Testis (tissue), 3 donors: ENCODE results near the gene CREB3L1. TPM values are rescaled to one million over a fixed set of nuclear protein-coding genes. Genes with fewer than 3 reads are reported as not detected.

Source experiments
- DNase-seq: peaks from one replicate; pipeline ENCODE4 v3.0.0-alpha.2; 2019
- H3K27ac ChIP-seq, 2 donors: fragments of 200-600 bp; sonication (generic); one replicate each; pipeline ENCODE4 v1.5.1; 2019
- H3K27me3 ChIP-seq: fragments of 200-600 bp; sonication (generic); one replicate; pipeline ENCODE4 v1.5.1; 2019
- H3K36me3 ChIP-seq: fragments of 200-600 bp; sonication (generic); one replicate; pipeline ENCODE4 v1.5.1; 2017; ENCODE audit warnings: low read depth; ENCODE audit errors: missing control alignments
- H3K4me1 ChIP-seq: fragments of 200-600 bp; sonication (generic); one replicate; pipeline ENCODE4 v1.5.1; 2019
- H3K4me3 ChIP-seq, 2 donors: fragments of 200-600 bp; sonication (generic); one replicate each; pipeline ENCODE4 v1.5.1; 2017 to 2019
- H3K9me3 ChIP-seq: fragments of 200-600 bp; sonication (generic); one replicate; pipeline ENCODE4 v1.5.1; 2017
- POLR2A ChIP-seq: fragments of 450-650 bp; IDR thresholded peaks from one replicate; pipeline ENCODE4 v1.6.1; 2017; ENCODE audit warnings: antibody characterized with exemption, mild to moderate bottlenecking, moderate library complexity
- WGBS, 2 donors: methylation state at CpG; one replicate each; pipeline ENCODE4 v1.1.5; 2018; 5-methylcytosine and 5-hydroxymethylcytosine counted together
- intact Hi-C: fragments of 100-400 bp; cut with DNase I; formaldehyde crosslinking; loops from one replicate; pipeline ENCODE4 v1.15.1; 2023; ENCODE audit warnings: low total_unique reads
- polyA plus RNA-seq: library from polyadenylated mRNA; stranded (reverse); fragments of 350-450 nt; fragmentation: Illumina TruSeq; extraction: RNeasy Lipid Tissue Mini Kit (QIAGEN cat#74804); gene quantifications from one replicate; pipeline ENCODE4 v1.2.3, GENCODE V29; 2014; ENCODE audit warnings: low read depth, low replicate concordance; ENCODE audit not compliant: insufficient read depth
- total RNA-seq, 2 donors: library from RNA; depleted of rRNA; stranded (reverse); fragments of >200 nt; gene quantifications; one replicate each; pipeline ENCODE4 v1.2.3, GENCODE V29; 2016
- TF ChIP-seq, protein P1 (sequence below), 3 experiments: fragments of 450-650 bp in 2 of 3; fragments of 200-600 bp in 1 of 3; sonication (generic) in 1 of 3; IDR thresholded peaks; one replicate each; pipeline ENCODE4 v1.5.1; 2016 to 2019; ENCODE audit warnings: antibody characterized with exemption in 3 of 3, mild to moderate bottlenecking in 2 of 3, moderate library complexity in 1 of 3

CREB3L1 gene
- total and polyA plus RNA-seq, 3 donors from 2014 or later, result 5.2 to 19.2 (median 8.1) TPM

DNA sequence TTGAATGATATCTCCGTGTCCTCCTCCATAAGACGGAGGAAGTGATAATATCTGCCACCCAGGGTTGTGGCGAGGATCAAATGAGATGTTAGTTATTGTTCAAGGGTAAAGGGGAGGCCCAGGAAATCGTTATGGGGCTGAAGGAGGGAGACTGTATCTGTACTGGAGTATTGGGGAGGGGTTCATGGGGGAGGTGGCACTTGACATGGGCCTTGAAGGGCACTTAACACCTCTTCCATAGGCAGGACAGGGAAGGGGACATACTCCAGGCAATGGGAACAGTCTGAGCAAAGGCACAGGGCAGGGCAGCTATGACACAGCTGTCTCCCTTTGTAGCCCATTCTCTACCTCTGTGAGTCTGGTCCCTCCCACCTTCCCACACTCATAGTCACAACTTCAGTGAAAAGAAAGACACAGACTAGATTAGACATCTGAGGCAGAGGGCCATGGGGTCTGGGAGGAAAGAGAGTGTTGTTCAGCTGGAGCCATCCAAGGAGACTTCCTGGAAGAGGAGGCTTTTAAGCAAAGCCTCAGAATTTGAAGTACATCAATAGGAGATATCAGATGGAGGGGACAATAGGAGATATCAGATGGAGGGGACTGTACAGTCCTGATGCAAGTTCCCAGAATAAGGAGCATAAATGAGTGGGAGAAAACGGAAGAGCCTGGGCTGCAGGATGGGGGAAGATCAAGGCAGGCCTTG is 54.0 kb downstream of the CREB3L1 start:
- 57 to 65% methylated on average over 5 of the region's 5 CpGs for WGBS, 2 donors
- Histone ChIP-seq H3K27ac (no peak overlapping the region), H3K36me3 (no peaks in the 10 kb centered on the region), H3K4me3 (no peak overlapping the region), H3K9me3 (no peaks in the 10 kb centered on the region), H3K27me3 (no peaks in the 10 kb centered on the region), H3K4me1 (peaks cover 5% of the 10 kb centered on the region)
- intact Hi-C loops, result no loop called here
- no peak for DNase-seq
- TF ChIP-seq, protein P1, sequence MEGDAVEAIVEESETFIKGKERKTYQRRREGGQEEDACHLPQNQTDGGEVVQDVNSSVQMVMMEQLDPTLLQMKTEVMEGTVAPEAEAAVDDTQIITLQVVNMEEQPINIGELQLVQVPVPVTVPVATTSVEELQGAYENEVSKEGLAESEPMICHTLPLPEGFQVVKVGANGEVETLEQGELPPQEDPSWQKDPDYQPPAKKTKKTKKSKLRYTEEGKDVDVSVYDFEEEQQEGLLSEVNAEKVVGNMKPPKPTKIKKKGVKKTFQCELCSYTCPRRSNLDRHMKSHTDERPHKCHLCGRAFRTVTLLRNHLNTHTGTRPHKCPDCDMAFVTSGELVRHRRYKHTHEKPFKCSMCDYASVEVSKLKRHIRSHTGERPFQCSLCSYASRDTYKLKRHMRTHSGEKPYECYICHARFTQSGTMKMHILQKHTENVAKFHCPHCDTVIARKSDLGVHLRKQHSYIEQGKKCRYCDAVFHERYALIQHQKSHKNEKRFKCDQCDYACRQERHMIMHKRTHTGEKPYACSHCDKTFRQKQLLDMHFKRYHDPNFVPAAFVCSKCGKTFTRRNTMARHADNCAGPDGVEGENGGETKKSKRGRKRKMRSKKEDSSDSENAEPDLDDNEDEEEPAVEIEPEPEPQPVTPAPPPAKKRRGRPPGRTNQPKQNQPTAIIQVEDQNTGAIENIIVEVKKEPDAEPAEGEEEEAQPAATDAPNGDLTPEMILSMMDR (IDR thresholded peaks at IDR 0.05), result no peak
- TF ChIP-seq POLR2A, result no peak

DNA sequence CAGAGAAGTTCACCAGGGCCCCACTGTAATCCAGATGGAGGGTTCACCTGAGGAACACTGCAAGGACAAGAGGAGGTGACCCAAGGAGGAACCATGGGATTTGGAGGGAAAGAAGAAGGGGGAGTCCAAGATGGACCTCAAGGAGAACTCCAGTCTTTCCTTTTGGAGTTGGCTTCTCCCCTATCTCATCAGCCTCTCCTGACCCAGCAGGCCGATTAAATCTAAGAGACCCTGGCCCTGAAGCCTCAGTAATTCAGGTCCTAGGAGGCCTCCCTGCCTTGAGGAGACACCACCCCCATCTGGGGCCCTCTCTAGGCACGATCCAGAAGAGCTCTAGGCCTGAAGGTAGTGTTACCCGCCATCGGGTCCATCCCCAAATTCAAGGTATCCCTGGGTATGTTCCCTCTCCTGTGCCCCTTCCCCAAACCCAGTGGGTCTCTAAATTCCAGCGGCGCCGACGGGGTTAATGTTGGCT is 54.7 kb downstream of the CREB3L1 start:
- no peaks in the 10 kb centered on the region for H3K9me3 ChIP-seq
- H3K27ac ChIP-seq, result no peak overlapping the region
- no peak for DNase-seq
- no peaks in the 10 kb centered on the region for H3K27me3 ChIP-seq
- no peak for TF ChIP-seq POLR2A
- TF ChIP-seq, protein P1 (IDR thresholded peaks at IDR 0.05), result no peak
- H3K4me3 ChIP-seq, result peak overlapping the region in 1 of 2 donors; percentile 53
- 16 to 28% methylated on average over 3 to 8 of the region's 8 CpGs for whole genome bisulfite sequencing, 2 donors
- H3K4me1 ChIP-seq, result peaks cover 5% of the 10 kb centered on the region
- H3K36me3 ChIP-seq, result no peaks in the 10 kb centered on the region
- intact Hi-C loops, result no loop called here

- no peaks in the 10 kb centered on the region for H3K27me3 ChIP-seq
- H3K27ac ChIP-seq, result no peak overlapping the region
- TF ChIP-seq, protein P1 (IDR thresholded peaks at IDR 0.05), result no peak
- TF ChIP-seq POLR2A, result no peak
- 3 to 4% methylated on average over 18 to 55 of the region's 99 CpGs for WGBS, 2 donors
- intact Hi-C loops, result no loop called here
- peak overlapping the region; percentile 29 to 53 for H3K4me3 ChIP-seq
- H3K36me3 ChIP-seq, result no peaks in the 10 kb centered on the region
- DNase-seq, result no peak
- H3K9me3 ChIP-seq, result no peaks in the 10 kb centered on the region
- H3K4me1 ChIP-seq, result peaks cover 5% of the 10 kb centered on the region
These were observed 55.3 kb downstream of the CREB3L1 start for GRCh38 chr11:46332568-46333393.

GRCh38 chr11:46333394-46333947 is 56.0 kb downstream of the CREB3L1 start:
- intact Hi-C loops, result no loop called here
- no peaks in the 10 kb centered on the region for H3K9me3 ChIP-seq
- H3K4me3 ChIP-seq, result peak overlapping the region; percentile 29 to 53
- 27 to 33% methylated on average over 11 to 24 of the region's 25 CpGs for WGBS, 2 donors
- peaks cover 6% of the 10 kb centered on the region for H3K4me1 ChIP-seq
- H3K36me3 ChIP-seq, result no peaks in the 10 kb centered on the region
- no peaks in the 10 kb centered on the region for H3K27me3 ChIP-seq
- H3K27ac ChIP-seq, result no peak overlapping the region
- TF ChIP-seq, protein P1 (IDR thresholded peaks at IDR 0.05), result no peak
- TF ChIP-seq POLR2A, result no peak
- DNase-seq, result no peak
